OCI-LY7 (cell line): Measurements from ENCODE around the gene NGEF. TPM values are rescaled to one million over a fixed set of nuclear protein-coding genes. Genes with fewer than 3 reads are reported as not detected.

Experiments used
- BruUV-seq: library from RNA; stranded (reverse); fragments of 400-500 nt; replicated peaks from 2 replicates; lab custom pipeline; 2021; lab: Mats Ljungman, UMichigan
- CTCF ChIA-PET: fragments of 300-600 bp; sonication (Branson Sonifier 250); formaldehyde crosslinking; loops from one replicate; lab custom pipeline; 2022; ENCODE audit warnings: antibody characterized with exemption; ENCODE audit not compliant: unreplicated experiment; lab: Charles Lee
- POLR2A ChIA-PET: fragments of 300-600 bp; sonication (Branson Sonifier 250); formaldehyde crosslinking; loops from one replicate; lab custom pipeline; 2022; ENCODE audit warnings: antibody characterized with exemption; lab: Charles Lee
- DNase-seq: peaks from one replicate; pipeline ENCODE4 v3.0.0-alpha.2; 2015; ENCODE audit warnings: low spot score
- H2AFZ ChIP-seq: fragments of 200-600 bp; sonication (generic), shearing (Covaris generic); 2 replicates; pipeline ENCODE4 v1.6.1; 2014; ENCODE audit warnings: mild to moderate bottlenecking, antibody characterized with exemption, low read length, moderate library complexity
- H3K27ac ChIP-seq: fragments of 200-600 bp; sonication (generic); 2 replicates; pipeline ENCODE4 v1.5.1; 2014; ENCODE audit warnings: mixed run types, low read depth, mild to moderate bottlenecking, moderate library complexity, low read length, inconsistent platforms; ENCODE audit not compliant: poor library complexity, severe bottlenecking
- H3K36me3 ChIP-seq: fragments of 200-600 bp; sonication (generic); 2 replicates; pipeline ENCODE4 v1.6.1; 2014; ENCODE audit warnings: mild to moderate bottlenecking, antibody characterized with exemption, low read length, moderate library complexity, mixed read lengths; ENCODE audit not compliant: insufficient read depth
- H3K4me1 ChIP-seq: fragments of 200-600 bp; sonication (generic); 2 replicates; pipeline ENCODE4 v1.5.1; 2014; ENCODE audit warnings: mild to moderate bottlenecking, low read length; ENCODE audit not compliant: insufficient read depth, poor library complexity, severe bottlenecking
- H3K4me2 ChIP-seq: fragments of 200-600 bp; sonication (generic); 2 replicates; pipeline ENCODE4 v1.6.1; 2014; ENCODE audit warnings: mild to moderate bottlenecking, low read length
- H3K4me3 ChIP-seq: fragments of 200-600 bp; sonication (generic); 2 replicates; pipeline ENCODE4 v1.5.1; 2014; ENCODE audit warnings: mild to moderate bottlenecking, low read depth, low read length; ENCODE audit not compliant: poor library complexity, severe bottlenecking
- H3K79me2 ChIP-seq: fragments of 200-600 bp; sonication (generic); 2 replicates; pipeline ENCODE4 v1.6.1; 2016; ENCODE audit warnings: low read depth, mild to moderate bottlenecking, low read length, moderate library complexity, mixed read lengths; ENCODE audit not compliant: insufficient read depth
- H3K9me2 ChIP-seq: fragments of 200-600 bp; sonication (generic); 2 replicates; pipeline ENCODE4 v1.6.1; 2016; ENCODE audit warnings: mild to moderate bottlenecking, low read length, mixed read lengths; ENCODE audit not compliant: insufficient read depth
- H3K9me3 ChIP-seq: fragments of 200-600 bp; sonication (generic); 2 replicates; pipeline ENCODE4 v1.6.1; 2014; ENCODE audit warnings: mild to moderate bottlenecking, mixed run types, low read length, mixed read lengths
- H4K20me1 ChIP-seq: fragments of 200-600 bp; sonication (generic); 2 replicates; pipeline ENCODE4 v1.6.1; 2014; ENCODE audit warnings: mild to moderate bottlenecking, antibody characterized with exemption, low read length, moderate library complexity, mixed read lengths; ENCODE audit not compliant: insufficient read depth
- EZH2phosphoT487 ChIP-seq: fragments of 200-600 bp; sonication (generic); IDR thresholded peaks from 2 replicates; pipeline ENCODE4 v1.6.1; 2018; ENCODE audit warnings: low read depth, borderline replicate concordance, mild to moderate bottlenecking, mixed run types, antibody characterized with exemption, low read length, moderate library complexity, mixed read lengths
- intact Hi-C: fragments of 100-400 bp; cut with micrococcal nuclease; formaldehyde crosslinking; loops from one replicate; pipeline ENCODE4 v1.10.0; 2022; ENCODE audit not compliant: unreplicated experiment
- total RNA-seq, 2 experiments: library from RNA; depleted of rRNA in 1 of 2; stranded (reverse); fragments of >200 nt in 1 of 2; shearing (Covaris generic) in 1 of 2; gene quantifications; 2 replicates each; pipeline ENCODE4 v1.2.3, GENCODE V29; 2014 to 2022
- TF ChIP-seq, protein P1 (sequence below): fragments of 200-600 bp; sonication (generic); conservative IDR thresholded peaks from 2 replicates; pipeline ENCODE4 v1.5.1; 2014; ENCODE audit warnings: mild to moderate bottlenecking, antibody characterized with exemption, low read length, moderate library complexity, mixed read lengths

The NGEF gene
- total RNA-seq, 2 experiments from 2014 or later = 0.82 TPM; not detected in 1

DNA sequence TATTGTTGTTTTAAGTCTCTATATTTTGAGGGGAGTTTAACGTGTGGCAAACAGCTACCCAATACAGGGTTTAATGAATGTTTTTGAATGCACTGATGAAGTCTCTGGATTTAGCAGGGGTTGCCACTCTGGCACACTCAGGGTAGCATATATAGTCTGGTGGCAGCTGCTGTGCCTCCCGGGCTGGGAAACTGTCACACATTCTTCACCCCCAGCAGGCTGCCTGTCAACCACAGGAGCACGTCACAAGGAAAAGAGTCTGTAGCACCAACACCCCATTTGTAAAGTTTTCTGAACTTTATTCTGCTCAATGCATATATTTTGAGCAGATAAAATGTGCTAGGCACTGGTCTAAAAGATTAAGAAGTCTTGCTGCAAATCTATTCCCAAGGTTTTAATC is 39.3 kb downstream of the NGEF start:
- Histone ChIP-seq H2AFZ (no peak overlapping the region), H4K20me1 (no peaks in the 10 kb centered on the region), H3K27ac (no peak overlapping the region), H3K9me3 (no peaks in the 10 kb centered on the region), H3K4me1 (no peaks in the 10 kb centered on the region), H3K9me2 (no peaks in the 10 kb centered on the region), H3K36me3 (no peaks in the 10 kb centered on the region), H3K4me2 (no peak overlapping the region), H3K79me2 (no peaks in the 10 kb centered on the region), H3K4me3 (no peak overlapping the region)
- DNase-seq = no peak
- intact Hi-C loops = no loop called here
- BruUV-seq = no TSS peak
- ChIA-PET CTCF (no interaction called here), POLR2A (interaction anchor here (0.6 kb wide), 1 partner anchor 14 kb away, joined by 3 read pairs; no protein-coding TSS in a partner anchor)
- TF ChIP-seq, protein P1, sequence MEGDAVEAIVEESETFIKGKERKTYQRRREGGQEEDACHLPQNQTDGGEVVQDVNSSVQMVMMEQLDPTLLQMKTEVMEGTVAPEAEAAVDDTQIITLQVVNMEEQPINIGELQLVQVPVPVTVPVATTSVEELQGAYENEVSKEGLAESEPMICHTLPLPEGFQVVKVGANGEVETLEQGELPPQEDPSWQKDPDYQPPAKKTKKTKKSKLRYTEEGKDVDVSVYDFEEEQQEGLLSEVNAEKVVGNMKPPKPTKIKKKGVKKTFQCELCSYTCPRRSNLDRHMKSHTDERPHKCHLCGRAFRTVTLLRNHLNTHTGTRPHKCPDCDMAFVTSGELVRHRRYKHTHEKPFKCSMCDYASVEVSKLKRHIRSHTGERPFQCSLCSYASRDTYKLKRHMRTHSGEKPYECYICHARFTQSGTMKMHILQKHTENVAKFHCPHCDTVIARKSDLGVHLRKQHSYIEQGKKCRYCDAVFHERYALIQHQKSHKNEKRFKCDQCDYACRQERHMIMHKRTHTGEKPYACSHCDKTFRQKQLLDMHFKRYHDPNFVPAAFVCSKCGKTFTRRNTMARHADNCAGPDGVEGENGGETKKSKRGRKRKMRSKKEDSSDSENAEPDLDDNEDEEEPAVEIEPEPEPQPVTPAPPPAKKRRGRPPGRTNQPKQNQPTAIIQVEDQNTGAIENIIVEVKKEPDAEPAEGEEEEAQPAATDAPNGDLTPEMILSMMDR = no peak
- TF ChIP-seq EZH2phosphoT487 = no peak

DNA sequence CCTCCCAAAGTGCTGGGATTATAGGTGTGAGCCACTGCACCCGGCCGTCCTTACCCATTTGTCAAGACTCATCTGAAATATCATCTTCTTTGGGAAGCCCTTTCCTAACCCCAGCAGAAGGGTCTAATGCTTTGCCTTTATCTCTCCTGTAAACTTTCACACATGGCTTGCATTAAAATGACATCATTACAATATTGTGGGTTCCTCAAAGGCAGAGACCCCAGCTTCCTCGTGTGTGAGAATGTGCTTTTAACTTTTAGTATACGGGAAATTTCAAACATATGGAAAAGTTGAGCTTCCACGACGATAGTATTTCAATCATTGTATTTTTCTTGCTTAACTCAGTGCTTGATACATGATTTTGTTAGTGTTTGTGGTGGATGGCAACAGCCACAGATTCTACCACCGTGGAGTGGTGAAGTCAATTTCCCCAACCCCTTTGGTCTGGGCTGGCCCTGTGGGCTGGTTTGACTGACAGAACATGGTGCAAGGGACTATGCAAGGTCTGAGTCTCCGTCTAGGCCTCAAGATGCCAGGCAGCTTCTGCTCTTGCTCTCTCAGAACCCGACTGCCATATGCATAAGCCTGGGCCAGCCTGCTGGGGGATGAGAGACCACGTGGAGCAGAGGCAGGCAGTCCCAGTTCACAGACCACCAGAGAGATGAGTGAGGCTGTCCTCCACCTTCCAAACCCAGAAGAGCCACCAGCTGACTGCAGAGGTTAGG is 39.9 kb downstream of the NGEF start:
- ChIA-PET CTCF (no interaction called here), POLR2A (no interaction called here)
- H3K4me3 ChIP-seq = no peak overlapping the region
- no peak for DNase-seq
- no peak overlapping the region for H2AFZ ChIP-seq
- H3K27ac ChIP-seq = no peak overlapping the region
- H3K9me3 ChIP-seq = no peaks in the 10 kb centered on the region
- no peak for TF ChIP-seq EZH2phosphoT487
- TF ChIP-seq, protein P1 = no peak
- H3K9me2 ChIP-seq = no peaks in the 10 kb centered on the region
- H3K36me3 ChIP-seq = no peaks in the 10 kb centered on the region
- intact Hi-C loops = no loop called here
- H3K4me2 ChIP-seq = no peak overlapping the region
- BruUV-seq = no TSS peak
- H3K4me1 ChIP-seq = no peaks in the 10 kb centered on the region
- no peaks in the 10 kb centered on the region for H4K20me1 ChIP-seq
- no peaks in the 10 kb centered on the region for H3K79me2 ChIP-seq

DNA sequence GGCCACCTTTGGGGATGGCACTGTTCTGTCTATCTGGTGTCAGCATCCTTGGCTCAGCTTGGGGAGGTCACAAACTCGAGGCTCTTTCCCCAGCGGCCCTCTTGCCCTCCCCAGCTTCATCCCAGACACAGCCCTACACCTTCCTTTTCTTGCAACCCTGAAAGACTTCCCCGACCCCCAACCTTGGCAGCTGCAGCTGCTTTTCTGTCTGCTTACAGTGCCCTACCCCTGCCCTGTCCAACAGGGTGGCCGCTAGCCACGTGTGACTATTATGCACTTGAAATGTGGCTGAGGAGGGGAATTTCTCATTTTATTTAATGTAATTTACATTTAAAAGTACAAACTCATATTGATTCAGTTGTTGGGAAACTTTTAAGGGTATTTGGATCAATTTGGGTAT is 41.3 kb downstream of the NGEF start:
- Histone ChIP-seq H3K4me1 (no peaks in the 10 kb centered on the region), H3K36me3 (no peaks in the 10 kb centered on the region), H4K20me1 (no peaks in the 10 kb centered on the region), H3K27ac (no peak overlapping the region), H3K9me2 (no peaks in the 10 kb centered on the region), H3K4me2 (no peak overlapping the region), H3K9me3 (no peaks in the 10 kb centered on the region), H3K4me3 (no peak overlapping the region), H2AFZ (no peak overlapping the region), H3K79me2 (no peaks in the 10 kb centered on the region)
- POLR2A ChIA-PET = no interaction called here
- CTCF ChIA-PET = interaction anchor here (0.7 kb wide), 1 partner anchor 296 kb away, joined by 3 read pairs; no protein-coding TSS in a partner anchor
- intact Hi-C loops = no loop called here
- DNase-seq = no peak
- BruUV-seq = no TSS peak
- no peak for TF ChIP-seq EZH2phosphoT487
- TF ChIP-seq, protein P1 = no peak
